Measurements from ENCODE around the gene PGS1. TPM values are rescaled to one million over a fixed set of nuclear protein-coding genes. Genes with fewer than 3 reads are reported as not detected.

Gene PGS1
- total RNA-seq, 1 donor from 2014 or later = 52.0 TPM

GRCh38 chr17:78390241-78391050 lies 12.0 kb downstream of the PGS1 start:
- Mint-ChIP-seq H3K4me3 (no peak overlapping the region), H3K4me1 (peaks cover 18% of the 10 kb centered on the region), H3K36me3 (ENCODE audit: low read depth) (no peaks in the 10 kb centered on the region), H3K9me3 (no peaks in the 10 kb centered on the region), H3K27me3 (ENCODE audit: low read depth) (no peaks in the 10 kb centered on the region), H3K27ac (ENCODE audit: unreplicated experiment) (peak overlapping the region; percentile 62)
- DNase-seq (ENCODE audit: low read depth, low spot score) = no peak
- TF ChIP-seq, protein P1, sequence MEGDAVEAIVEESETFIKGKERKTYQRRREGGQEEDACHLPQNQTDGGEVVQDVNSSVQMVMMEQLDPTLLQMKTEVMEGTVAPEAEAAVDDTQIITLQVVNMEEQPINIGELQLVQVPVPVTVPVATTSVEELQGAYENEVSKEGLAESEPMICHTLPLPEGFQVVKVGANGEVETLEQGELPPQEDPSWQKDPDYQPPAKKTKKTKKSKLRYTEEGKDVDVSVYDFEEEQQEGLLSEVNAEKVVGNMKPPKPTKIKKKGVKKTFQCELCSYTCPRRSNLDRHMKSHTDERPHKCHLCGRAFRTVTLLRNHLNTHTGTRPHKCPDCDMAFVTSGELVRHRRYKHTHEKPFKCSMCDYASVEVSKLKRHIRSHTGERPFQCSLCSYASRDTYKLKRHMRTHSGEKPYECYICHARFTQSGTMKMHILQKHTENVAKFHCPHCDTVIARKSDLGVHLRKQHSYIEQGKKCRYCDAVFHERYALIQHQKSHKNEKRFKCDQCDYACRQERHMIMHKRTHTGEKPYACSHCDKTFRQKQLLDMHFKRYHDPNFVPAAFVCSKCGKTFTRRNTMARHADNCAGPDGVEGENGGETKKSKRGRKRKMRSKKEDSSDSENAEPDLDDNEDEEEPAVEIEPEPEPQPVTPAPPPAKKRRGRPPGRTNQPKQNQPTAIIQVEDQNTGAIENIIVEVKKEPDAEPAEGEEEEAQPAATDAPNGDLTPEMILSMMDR (conservative IDR thresholded peaks at IDR 0.05) = no peak

DNA sequence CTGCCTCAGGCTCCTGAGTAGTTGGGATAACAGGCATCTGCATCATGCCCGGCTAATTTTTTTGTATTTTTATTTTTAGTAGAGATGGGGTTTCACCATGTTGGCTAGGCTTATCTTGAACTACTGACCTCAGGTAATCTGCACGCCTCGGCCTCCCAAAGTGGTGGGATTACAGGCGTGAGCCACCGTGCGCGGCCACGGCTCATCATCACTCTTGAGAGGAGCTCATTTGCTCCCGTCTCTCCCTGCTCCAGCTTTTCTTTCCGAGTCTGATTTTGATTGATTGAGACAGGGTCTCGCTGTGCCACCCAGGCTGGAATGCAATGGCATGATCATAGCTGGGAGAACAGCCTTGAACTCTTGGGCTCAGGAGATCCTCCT lies 12.6 kb downstream of the PGS1 start:
- H3K36me3 Mint-ChIP-seq (ENCODE audit: low read depth) = no peaks in the 10 kb centered on the region
- no peak overlapping the region for H3K4me3 Mint-ChIP-seq
- H3K9me3 Mint-ChIP-seq = no peaks in the 10 kb centered on the region
- no peaks in the 10 kb centered on the region for H3K27me3 Mint-ChIP-seq (ENCODE audit: low read depth)
- peak overlapping the region; percentile 86 for H3K27ac Mint-ChIP-seq (ENCODE audit: unreplicated experiment)
- peaks cover 15% of the 10 kb centered on the region for H3K4me1 Mint-ChIP-seq
- TF ChIP-seq, protein P1 (conservative IDR thresholded peaks at IDR 0.05) = no peak
- DNase-seq (ENCODE audit: low read depth, low spot score) = no peak

DNA sequence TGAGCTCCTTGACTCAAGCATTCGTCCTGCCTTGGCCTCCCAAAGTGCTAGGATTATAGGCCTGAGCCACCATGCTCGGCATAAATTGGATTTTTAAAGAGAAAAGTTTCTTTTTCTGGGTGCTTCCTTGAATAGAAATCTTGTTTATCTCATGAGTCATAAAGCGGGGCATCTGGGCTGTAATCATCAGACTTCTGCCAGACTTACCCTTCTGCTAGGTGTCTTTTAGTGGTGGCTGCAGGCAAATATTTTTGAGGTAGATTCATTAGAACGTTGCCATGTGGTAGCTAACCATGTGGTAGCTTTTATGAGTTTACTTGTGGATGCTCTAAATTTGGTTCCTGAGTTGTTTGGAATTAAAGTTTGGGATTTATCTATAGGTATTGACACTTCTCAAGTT lies 13.4 kb downstream of the PGS1 start:
- TF ChIP-seq, protein P1 (conservative IDR thresholded peaks at IDR 0.05) = no peak
- Mint-ChIP-seq H3K27me3 (ENCODE audit: low read depth) (no peaks in the 10 kb centered on the region), H3K4me1 (peaks cover 12% of the 10 kb centered on the region), H3K27ac (ENCODE audit: unreplicated experiment) (no peak overlapping the region), H3K9me3 (no peaks in the 10 kb centered on the region), H3K36me3 (ENCODE audit: low read depth) (no peaks in the 10 kb centered on the region), H3K4me3 (no peak overlapping the region)
- DNase-seq (ENCODE audit: low read depth, low spot score) = no peak

GRCh38 chr17:78392295-78392694 lies 13.8 kb downstream of the PGS1 start:
- H3K27me3 Mint-ChIP-seq (ENCODE audit: low read depth) = no peaks in the 10 kb centered on the region
- TF ChIP-seq, protein P1 (conservative IDR thresholded peaks at IDR 0.05) = no peak
- H3K4me3 Mint-ChIP-seq = no peak overlapping the region
- no peak overlapping the region for H3K27ac Mint-ChIP-seq (ENCODE audit: unreplicated experiment)
- no peak for DNase-seq (ENCODE audit: low read depth, low spot score)
- H3K4me1 Mint-ChIP-seq = peaks cover 12% of the 10 kb centered on the region
- H3K36me3 Mint-ChIP-seq (ENCODE audit: low read depth) = no peaks in the 10 kb centered on the region
- H3K9me3 Mint-ChIP-seq = no peaks in the 10 kb centered on the region

DNA sequence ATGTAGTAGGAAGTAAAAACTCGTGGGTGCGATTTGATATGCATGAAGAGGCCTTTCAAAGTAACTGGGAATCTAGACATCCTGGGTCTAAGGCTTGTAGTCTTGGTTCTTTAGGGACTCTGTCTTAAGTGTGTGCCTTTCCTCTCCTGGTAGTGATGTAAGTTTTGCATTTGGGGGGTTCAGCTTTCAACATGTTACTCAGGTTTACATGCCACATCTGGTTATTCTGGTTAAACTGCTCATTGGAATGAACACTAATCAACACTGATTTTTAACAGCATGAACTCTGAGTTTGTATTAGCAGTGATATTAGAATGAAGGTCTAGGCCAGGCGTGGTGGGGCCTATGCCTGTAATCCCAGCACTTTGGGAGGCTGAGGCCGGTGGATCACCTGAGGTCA lies 15.1 kb downstream of the PGS1 start:
- Mint-ChIP-seq H3K4me1 (peaks cover 10% of the 10 kb centered on the region), H3K36me3 (ENCODE audit: low read depth) (no peaks in the 10 kb centered on the region)

More for the DNA sequence above, 15.1 kb downstream of the PGS1 start:
- TF ChIP-seq, protein P1 (conservative IDR thresholded peaks at IDR 0.05) = no peak
- H3K9me3 Mint-ChIP-seq = no peaks in the 10 kb centered on the region
- no peak overlapping the region for H3K4me3 Mint-ChIP-seq
- no peaks in the 10 kb centered on the region for H3K27me3 Mint-ChIP-seq (ENCODE audit: low read depth)
- H3K27ac Mint-ChIP-seq (ENCODE audit: unreplicated experiment) = peak overlapping the region; percentile 45
- no peak for DNase-seq (ENCODE audit: low read depth, low spot score)

Data from neural crest cell (in vitro differentiated cells).